ENCODE results near the gene CLCA4. TPM values are rescaled to one million over a fixed set of nuclear protein-coding genes. Genes with fewer than 3 reads are reported as not detected.
"Not testable (repeated sequence)": the region's sequence is repeated elsewhere in the genome, so short reads cannot be mapped to it uniquely, and the experiment has no call there.

Gene CLCA4, protein sequence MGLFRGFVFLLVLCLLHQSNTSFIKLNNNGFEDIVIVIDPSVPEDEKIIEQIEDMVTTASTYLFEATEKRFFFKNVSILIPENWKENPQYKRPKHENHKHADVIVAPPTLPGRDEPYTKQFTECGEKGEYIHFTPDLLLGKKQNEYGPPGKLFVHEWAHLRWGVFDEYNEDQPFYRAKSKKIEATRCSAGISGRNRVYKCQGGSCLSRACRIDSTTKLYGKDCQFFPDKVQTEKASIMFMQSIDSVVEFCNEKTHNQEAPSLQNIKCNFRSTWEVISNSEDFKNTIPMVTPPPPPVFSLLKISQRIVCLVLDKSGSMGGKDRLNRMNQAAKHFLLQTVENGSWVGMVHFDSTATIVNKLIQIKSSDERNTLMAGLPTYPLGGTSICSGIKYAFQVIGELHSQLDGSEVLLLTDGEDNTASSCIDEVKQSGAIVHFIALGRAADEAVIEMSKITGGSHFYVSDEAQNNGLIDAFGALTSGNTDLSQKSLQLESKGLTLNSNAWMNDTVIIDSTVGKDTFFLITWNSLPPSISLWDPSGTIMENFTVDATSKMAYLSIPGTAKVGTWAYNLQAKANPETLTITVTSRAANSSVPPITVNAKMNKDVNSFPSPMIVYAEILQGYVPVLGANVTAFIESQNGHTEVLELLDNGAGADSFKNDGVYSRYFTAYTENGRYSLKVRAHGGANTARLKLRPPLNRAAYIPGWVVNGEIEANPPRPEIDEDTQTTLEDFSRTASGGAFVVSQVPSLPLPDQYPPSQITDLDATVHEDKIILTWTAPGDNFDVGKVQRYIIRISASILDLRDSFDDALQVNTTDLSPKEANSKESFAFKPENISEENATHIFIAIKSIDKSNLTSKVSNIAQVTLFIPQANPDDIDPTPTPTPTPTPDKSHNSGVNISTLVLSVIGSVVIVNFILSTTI
- 1 to 10 TPM in 1 of 4 donors, under 1 TPM in 2, not detected in 1; 0.27 to 1.2 (median 0.47) TPM for polyA plus RNA-seq
- long read RNA-seq, donor 1 = 0 reads
- long read RNA-seq, donor 2 = 0 reads
- long read RNA-seq, donor 3 = 0 reads
- long read RNA-seq, donor 4 = 0 reads
- long read RNA-seq, donor 5 = 0 reads
- long read RNA-seq, donor 6, partial matches to known transcripts = 0 of 5 reads
- long read RNA-seq, donor 6, other reads (novel, unspliced or antisense) = 5 of 5 reads
- long read RNA-seq, donor 7 = 0 reads
- long read RNA-seq, donor 8 = 0 reads
- long read RNA-seq, donor 9 = 0 reads
- long read RNA-seq, donor 10 = 0 reads

- WGBS, 3 donors = 9 to 29% (median 10%) methylated on average over 2 of the region's 2 CpGs
- peaks cover 0 to 4% (median 0%) of the 10 kb centered on the region in 3 donors for H3K4me1 ChIP-seq (ENCODE audit: control insufficient read depth in 3 of 3, insufficient read depth in 2 of 3, low read depth in 1 of 3, low read length in 2 of 3)
- no peak within 1 kb of the TSS for H3K27ac ChIP-seq (ENCODE audit: low read depth in 1 of 3, low read length in 2 of 3)
- H3K4me3 ChIP-seq (ENCODE audit: low read depth in 1 of 3, low read length in 3 of 3) = no peak within 1 kb of the TSS
- FAIRE-seq (no peak), DNase-seq (no peak)
- no peaks in the 10 kb centered on the region for H3K27me3 ChIP-seq (ENCODE audit: control insufficient read depth in 3 of 3, insufficient read depth in 3 of 3, low read length in 3 of 3)
- no peaks in the 10 kb centered on the region for H3K36me3 ChIP-seq (ENCODE audit: control insufficient read depth in 3 of 3, insufficient read depth in 2 of 3, low read depth in 1 of 3, low read length in 3 of 3)
- H3K9me3 ChIP-seq (ENCODE audit: control insufficient read depth in 2 of 2, insufficient read depth in 1 of 2, low read depth in 1 of 2, low read length in 1 of 2) = no peaks in the 10 kb centered on the region
Measured at GRCh38 chr1:86546787-86547221, at the start of gene CLCA4. TSS of gene CLCA4 (plus strand) at chr1:86547078. CDS start at chr1:86547120, 42 bp downstream.

DNA sequence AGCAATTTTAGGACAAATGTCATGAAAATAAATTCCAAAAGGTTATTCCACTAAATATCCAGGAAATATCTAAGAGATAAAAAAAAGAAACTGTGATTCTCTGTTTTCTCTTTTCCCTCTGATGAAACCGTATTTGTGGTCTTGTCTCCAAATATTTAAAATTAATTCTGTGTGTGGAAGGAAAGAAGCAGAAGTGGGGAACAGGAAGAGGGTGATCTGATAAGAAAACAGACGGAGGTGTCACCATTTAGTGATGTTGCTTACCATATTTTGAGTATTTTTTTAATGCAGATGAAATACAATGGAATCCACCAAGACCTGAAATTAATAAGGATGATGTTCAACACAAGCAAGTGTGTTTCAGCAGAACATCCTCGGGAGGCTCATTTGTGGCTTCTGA is 48.6 kb upstream of the CLCA4 start:
- H3K27me3 ChIP-seq (ENCODE audit: control insufficient read depth in 3 of 3, insufficient read depth in 3 of 3, low read length in 3 of 3) = no peaks in the 10 kb centered on the region
- H3K27ac ChIP-seq (ENCODE audit: low read depth in 1 of 3, low read length in 2 of 3) = no peak overlapping the region
- H3K4me3 ChIP-seq (ENCODE audit: low read depth in 1 of 3, low read length in 3 of 3) = no peak overlapping the region
- no peak for FAIRE-seq
- peaks cover 0 to 7% (median 0%) of the 10 kb centered on the region in 3 donors for H3K4me1 ChIP-seq (ENCODE audit: control insufficient read depth in 3 of 3, insufficient read depth in 2 of 3, low read depth in 1 of 3, low read length in 2 of 3)
- DNase-seq = no peak
- 69 to 74% (median 72%) methylated on average over 3 of the region's 3 CpGs for WGBS, 3 donors
- H3K36me3 ChIP-seq (ENCODE audit: control insufficient read depth in 3 of 3, insufficient read depth in 2 of 3, low read depth in 1 of 3, low read length in 3 of 3) = no peaks in the 10 kb centered on the region
- H3K9me3 ChIP-seq (ENCODE audit: control insufficient read depth in 2 of 2, insufficient read depth in 1 of 2, low read depth in 1 of 2, low read length in 1 of 2) = no peaks in the 10 kb centered on the region

DNA sequence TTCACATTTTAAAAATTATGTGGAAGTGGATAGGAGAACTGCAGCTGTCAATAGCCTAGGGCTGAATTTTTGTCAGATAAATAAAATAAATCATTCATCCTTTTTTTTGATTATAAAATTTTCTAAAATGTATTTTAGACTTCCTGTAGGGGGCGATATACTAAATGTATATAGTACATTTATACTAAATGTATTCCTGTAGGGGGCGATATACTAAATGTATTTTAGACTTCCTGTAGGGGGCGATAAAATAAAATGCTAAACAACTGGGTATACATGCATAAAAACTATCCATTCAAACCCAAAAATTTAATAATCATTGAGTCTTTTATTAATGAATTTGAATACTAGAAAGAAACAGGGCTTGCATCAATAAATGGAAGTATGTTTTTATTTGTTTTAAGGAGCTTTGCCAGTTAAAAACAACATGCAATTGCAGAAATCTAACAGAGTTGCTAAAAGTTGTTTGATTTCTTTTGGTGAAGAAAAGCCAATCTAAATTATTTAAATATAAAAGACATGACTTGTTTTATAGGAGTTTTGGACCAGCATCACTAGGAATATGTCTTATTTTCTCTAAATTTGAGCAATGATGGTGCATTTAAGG is 46.8 kb upstream of the CLCA4 start:
- DNase-seq (peak in 1 of 2 donors; percentile 44), FAIRE-seq (peak; percentile 77)
- Histone ChIP-seq H3K27me3 (ENCODE audit: control insufficient read depth in 3 of 3, insufficient read depth in 3 of 3, low read length in 3 of 3) (no peaks in the 10 kb centered on the region), H3K9me3 (ENCODE audit: control insufficient read depth in 2 of 2, insufficient read depth in 1 of 2, low read depth in 1 of 2, low read length in 1 of 2) (no peaks in the 10 kb centered on the region), H3K4me3 (ENCODE audit: low read depth in 1 of 3, low read length in 3 of 3) (no peak overlapping the region), H3K4me1 (ENCODE audit: control insufficient read depth in 3 of 3, insufficient read depth in 2 of 3, low read depth in 1 of 3, low read length in 2 of 3) (peaks cover 0 to 18% (median 0%) of the 10 kb centered on the region in 3 donors), H3K27ac (ENCODE audit: low read depth in 1 of 3, low read length in 2 of 3) (no peak overlapping the region), H3K36me3 (ENCODE audit: control insufficient read depth in 3 of 3, insufficient read depth in 2 of 3, low read depth in 1 of 3, low read length in 3 of 3) (no peaks in the 10 kb centered on the region)
- WGBS, 3 donors = 1 to 11% (median 9%) methylated on average over 3 of the region's 3 CpGs

- H3K9me3 ChIP-seq (ENCODE audit: control insufficient read depth in 2 of 2, insufficient read depth in 1 of 2, low read depth in 1 of 2, low read length in 1 of 2) = no peaks in the 10 kb centered on the region
- no peak overlapping the region for H3K27ac ChIP-seq (ENCODE audit: low read depth in 1 of 3, low read length in 2 of 3)
- FAIRE-seq = no peak
- peak in 1 of 2 donors; percentile 25 for DNase-seq
- H3K27me3 ChIP-seq (ENCODE audit: control insufficient read depth in 3 of 3, insufficient read depth in 3 of 3, low read length in 3 of 3) = peaks cover 0 to 3% (median 0%) of the 10 kb centered on the region in 3 donors
- no peak overlapping the region for H3K4me3 ChIP-seq (ENCODE audit: low read depth in 1 of 3, low read length in 3 of 3)
- no peaks in the 10 kb centered on the region for H3K36me3 ChIP-seq (ENCODE audit: control insufficient read depth in 3 of 3, insufficient read depth in 2 of 3, low read depth in 1 of 3, low read length in 3 of 3)
- 70 to 96% (median 87%) methylated on average over 2 of the region's 2 CpGs for WGBS, 3 donors
- H3K4me1 ChIP-seq (ENCODE audit: control insufficient read depth in 3 of 3, insufficient read depth in 2 of 3, low read depth in 1 of 3, low read length in 2 of 3) = peaks cover 0 to 18% (median 0%) of the 10 kb centered on the region in 3 donors
Measured at GRCh38 chr1:86500714-86501113, 46.2 kb upstream of the CLCA4 start.

DNA sequence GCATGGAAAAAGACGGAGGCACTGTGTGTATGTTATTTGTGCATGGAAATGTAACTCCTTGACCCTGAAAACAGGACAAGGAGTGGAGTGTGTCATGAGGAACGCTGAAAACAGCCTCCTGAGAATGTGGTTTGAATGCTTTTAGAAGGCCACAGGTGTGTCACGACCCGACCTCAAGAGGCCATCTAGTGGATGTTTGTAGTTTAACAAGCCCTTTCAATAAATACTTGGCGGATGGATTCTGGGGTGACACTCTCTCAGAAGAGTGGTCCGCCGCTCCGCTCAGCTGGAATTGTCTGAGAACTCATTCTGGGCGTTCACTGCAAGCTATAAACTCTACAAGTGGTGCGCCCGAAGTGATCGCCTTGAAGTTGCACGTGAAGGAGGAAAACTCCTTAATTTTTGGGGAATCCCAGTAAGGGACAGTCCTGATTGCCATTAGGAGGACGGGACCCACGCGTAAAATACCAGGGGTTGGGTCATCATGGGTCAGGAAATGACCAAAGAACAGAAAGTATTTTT is 44.7 kb upstream of the CLCA4 start:
- Histone ChIP-seq H3K27ac (ENCODE audit: low read depth in 1 of 3, low read length in 2 of 3) (peak overlapping the region in 1 of 3 donors; percentile 48), H3K4me1 (ENCODE audit: control insufficient read depth in 3 of 3, insufficient read depth in 2 of 3, low read depth in 1 of 3, low read length in 2 of 3) (peaks cover 0 to 18% (median 0%) of the 10 kb centered on the region in 3 donors), H3K4me3 (ENCODE audit: low read depth in 1 of 3, low read length in 3 of 3) (peak overlapping the region in 2 of 3 donors; percentile 41 to 44)
- not testable (repeated sequence) for H3K9me3 ChIP-seq (ENCODE audit: control insufficient read depth in 2 of 2, insufficient read depth in 1 of 2, low read depth in 1 of 2, low read length in 1 of 2); H3K36me3 ChIP-seq (ENCODE audit: control insufficient read depth in 3 of 3, insufficient read depth in 2 of 3, low read depth in 1 of 3, low read length in 3 of 3); FAIRE-seq; H3K27me3 ChIP-seq (ENCODE audit: control insufficient read depth in 3 of 3, insufficient read depth in 3 of 3, low read length in 3 of 3)
- WGBS, 3 donors = 16 to 39% (median 17%) methylated on average over 16 of the region's 16 CpGs
- DNase-seq = peak; percentile 66 to 67

DNA sequence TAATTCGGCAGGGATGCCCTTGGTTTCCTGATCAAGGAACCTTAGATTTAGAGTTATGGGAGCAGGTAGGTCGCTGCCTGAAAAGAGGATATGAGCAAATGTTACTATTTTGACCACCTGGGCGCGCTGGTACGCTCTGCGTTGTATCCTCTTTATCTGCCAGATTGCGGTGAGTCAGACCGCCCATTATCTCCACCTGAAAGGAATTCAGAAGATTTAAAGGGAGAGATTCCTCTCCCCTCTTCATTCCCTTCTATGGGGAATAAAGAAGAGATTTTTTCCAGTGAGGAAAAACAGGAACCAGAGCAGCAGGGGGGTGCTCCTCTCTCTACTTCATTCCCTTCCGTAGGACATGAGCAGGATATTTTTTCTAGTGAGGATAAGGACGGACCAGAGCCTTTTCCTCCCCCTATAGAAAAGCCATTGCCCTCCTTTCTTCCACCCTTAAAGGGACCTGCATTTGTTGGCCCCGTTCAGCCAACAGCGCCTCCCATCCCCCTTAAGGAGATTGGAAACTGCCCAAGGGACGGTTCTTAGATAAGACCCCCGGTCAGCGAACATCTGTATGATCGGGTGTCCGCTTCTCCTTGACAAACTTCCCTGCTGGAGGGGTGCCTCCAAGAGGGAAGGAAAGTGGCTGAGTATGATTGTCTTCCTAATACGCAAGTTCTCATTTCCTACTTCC is 44.0 kb upstream of the CLCA4 start:
- no peak for FAIRE-seq
- Histone ChIP-seq H3K4me1 (ENCODE audit: control insufficient read depth in 3 of 3, insufficient read depth in 2 of 3, low read depth in 1 of 3, low read length in 2 of 3) (peaks cover 0 to 18% (median 0%) of the 10 kb centered on the region in 3 donors), H3K27me3 (ENCODE audit: control insufficient read depth in 3 of 3, insufficient read depth in 3 of 3, low read length in 3 of 3) (peaks cover 0 to 3% (median 0%) of the 10 kb centered on the region in 3 donors), H3K4me3 (ENCODE audit: low read depth in 1 of 3, low read length in 3 of 3) (peak overlapping the region in 2 of 3 donors; percentile 41 to 44), H3K9me3 (ENCODE audit: control insufficient read depth in 2 of 2, insufficient read depth in 1 of 2, low read depth in 1 of 2, low read length in 1 of 2) (no peaks in the 10 kb centered on the region), H3K27ac (ENCODE audit: low read depth in 1 of 3, low read length in 2 of 3) (peak overlapping the region in 1 of 3 donors; percentile 56), H3K36me3 (ENCODE audit: control insufficient read depth in 3 of 3, insufficient read depth in 2 of 3, low read depth in 1 of 3, low read length in 3 of 3) (no peaks in the 10 kb centered on the region)
- peak; percentile 71 to 72 for DNase-seq
- 28 to 44% (median 40%) methylated on average over 18 of the region's 18 CpGs for WGBS, 3 donors

- DNase-seq (peak; percentile 37 to 60), FAIRE-seq (no peak)
- H3K4me1 ChIP-seq (ENCODE audit: control insufficient read depth in 3 of 3, insufficient read depth in 2 of 3, low read depth in 1 of 3, low read length in 2 of 3) = peaks cover 0 to 18% (median 0%) of the 10 kb centered on the region in 3 donors
- peaks cover 0 to 3% (median 0%) of the 10 kb centered on the region in 3 donors for H3K27me3 ChIP-seq (ENCODE audit: control insufficient read depth in 3 of 3, insufficient read depth in 3 of 3, low read length in 3 of 3)
- peak overlapping the region in 2 of 3 donors; percentile 17 to 44 for H3K4me3 ChIP-seq (ENCODE audit: low read depth in 1 of 3, low read length in 3 of 3)
- 28 to 47% (median 46%) methylated on average over 17 to 18 of the region's 18 CpGs for WGBS, 3 donors
- H3K9me3 ChIP-seq (ENCODE audit: control insufficient read depth in 2 of 2, insufficient read depth in 1 of 2, low read depth in 1 of 2, low read length in 1 of 2) = no peaks in the 10 kb centered on the region
- no peaks in the 10 kb centered on the region for H3K36me3 ChIP-seq (ENCODE audit: control insufficient read depth in 3 of 3, insufficient read depth in 2 of 3, low read depth in 1 of 3, low read length in 3 of 3)
- H3K27ac ChIP-seq (ENCODE audit: low read depth in 1 of 3, low read length in 2 of 3) = peak overlapping the region in 2 of 3 donors; percentile 2 to 56
Measured at GRCh38 chr1:86503406-86504136, 43.3 kb upstream of the CLCA4 start.
